Stimulated activated CD4-positive, alpha-beta T cell treated with anti-CD3 and anti-CD28 coated beads, Interleukin-4, amount 100 ng/mL, for 24 hours (primary cell): ENCODE results near the gene TNS1.

Source experiments
- DNase-seq: peaks from one replicate; pipeline ENCODE4 v3.0.0-alpha.2; 2020

TNS1 gene

GRCh38 chr2:217979151-217979811, 23.5 kb downstream of the TNS1 start:
- no peak for DNase-seq

- DNase-seq, result no peak
Measured at GRCh38 chr2:217978536-217979150, 24.2 kb downstream of the TNS1 start.

GRCh38 chr2:217977840-217978535, 24.8 kb downstream of the TNS1 start:
- DNase-seq, result no peak

GRCh38 chr2:217976301-217976700, 26.5 kb downstream of the TNS1 start:
- DNase-seq, result no peak

- DNase-seq, result no peak
Measured at GRCh38 chr2:217975626-217976025, 27.2 kb downstream of the TNS1 start.

GRCh38 chr2:217974389-217975005, 28.3 kb downstream of the TNS1 start:
- DNase-seq, result no peak

GRCh38 chr2:217973008-217973787, 29.6 kb downstream of the TNS1 start:
- DNase-seq, result no peak

GRCh38 chr2:217972490-217972889, 30.3 kb downstream of the TNS1 start:
- no peak for DNase-seq

GRCh38 chr2:217972037-217972436, 30.8 kb downstream of the TNS1 start:
- DNase-seq, result no peak

- DNase-seq, result no peak
Measured at GRCh38 chr2:217971166-217971565, 31.6 kb downstream of the TNS1 start.

- DNase-seq, result no peak
Measured at GRCh38 chr2:217970206-217970605, 32.6 kb downstream of the TNS1 start.

GRCh38 chr2:217969588-217969987, 33.2 kb downstream of the TNS1 start:
- DNase-seq, result no peak

- no peak for DNase-seq
Measured at GRCh38 chr2:217968023-217968422, 34.8 kb downstream of the TNS1 start.

GRCh38 chr2:217966423-217967070, 36.2 kb downstream of the TNS1 start:
- no peak for DNase-seq

- DNase-seq, result no peak
Measured at GRCh38 chr2:217964275-217965161, 38.3 kb downstream of the TNS1 start.

GRCh38 chr2:217960351-217960750, 42.4 kb downstream of the TNS1 start:
- DNase-seq, result no peak

GRCh38 chr2:217959723-217960122, 43.1 kb downstream of the TNS1 start:
- no peak for DNase-seq

GRCh38 chr2:217958884-217959225, 43.9 kb downstream of the TNS1 start:
- no peak for DNase-seq

GRCh38 chr2:217958206-217958883, 44.5 kb downstream of the TNS1 start:
- no peak for DNase-seq

GRCh38 chr2:217956586-217957457, 46.0 kb downstream of the TNS1 start:
- no peak for DNase-seq
